ENCODE data around the gene DCBLD1. TPM values are rescaled to one million over a fixed set of nuclear protein-coding genes. Genes with fewer than 3 reads are reported as not detected.

DCBLD1 gene
- total and polyA plus RNA-seq, 2 of the 13 experiments (the other 11 are each of a cell fraction or from before 2014, with no cell fraction given): 23.2 to 41.5 TPM

- TF ChIP-seq FOXA1 (IDR thresholded peaks at IDR 0.05) (no peak), FOXA1 (CRISPR knock-in tag; IDR thresholded peaks at IDR 0.05) (0 out of 2 replicates have a peak, but pooled peaks have one; percentile 21), TCF7 (IDR thresholded peaks at IDR 0.05; ENCODE audit: low read depth) (peak; percentile 74), CEBPZ (IDR thresholded peaks at IDR 0.05; ENCODE audit: low read length) (no peak), GABPB1 (CRISPR knock-in tag; IDR thresholded peaks at IDR 0.05) (no peak), ZNF780A (CRISPR knock-in tag; IDR thresholded peaks at IDR 0.05) (no peak), EHMT2 (IDR thresholded peaks at IDR 0.05; ENCODE audit: borderline replicate concordance, low read depth, low read length) (peak; percentile 60), HNF1B (CRISPR knock-in tag; IDR thresholded peaks at IDR 0.05) (no peak), NFKB2 (CRISPR knock-in tag; IDR thresholded peaks at IDR 0.05; ENCODE audit: borderline replicate concordance) (no peak), GTF3A (CRISPR knock-in tag; conservative IDR thresholded peaks at IDR 0.05) (no peak), MAFK (conservative IDR thresholded peaks at IDR 0.05 in 1 of 2, IDR thresholded peaks at IDR 0.05 in 1 of 2; ENCODE audit: low read length in 2 of 2) (peak in 1 of 2 experiments; percentile 73; a peak in 2 of 4 replicates), GZF1 (CRISPR knock-in tag; IDR thresholded peaks at IDR 0.05) (no peak), SCMH1 (CRISPR knock-in tag; IDR thresholded peaks at IDR 0.05; ENCODE audit: borderline replicate concordance) (no peak), IRF1 (CRISPR knock-in tag; IDR thresholded peaks at IDR 0.05; ENCODE audit: low read depth) (no peak), RXRB (CRISPR knock-in tag; IDR thresholded peaks at IDR 0.05; ENCODE audit: borderline replicate concordance) (peak; percentile 89), DDIT3 (CRISPR knock-in tag; IDR thresholded peaks at IDR 0.05) (no peak), ZFP1 (CRISPR knock-in tag; IDR thresholded peaks at IDR 0.05) (no peak), IRF2 (CRISPR knock-in tag; IDR thresholded peaks at IDR 0.05) (peak; percentile 76), MIER2 (CRISPR knock-in tag; IDR thresholded peaks at IDR 0.05) (peak; percentile 79), ZNF790 (CRISPR knock-in tag; IDR thresholded peaks at IDR 0.05; ENCODE audit: borderline replicate concordance) (no peak), ZNF674 (CRISPR knock-in tag; IDR thresholded peaks at IDR 0.05; ENCODE audit: low read depth) (no peak), KMT2A (CRISPR knock-in tag; IDR thresholded peaks at IDR 0.05) (peak; percentile 54; the same call in 1 of the 2 replicates), CENPBD1 (CRISPR knock-in tag; IDR thresholded peaks at IDR 0.05; ENCODE audit: borderline replicate concordance, low read depth) (no peak)
Measured at GRCh38 chr6:117477988-117478852, 4.3 kb upstream of the DCBLD1 start (continued).
